ENCODE measurements around the gene GALNS. TPM values are rescaled to one million over a fixed set of nuclear protein-coding genes. Genes with fewer than 3 reads are reported as not detected.

GALNS gene
- total and polyA plus RNA-seq, 2 donors (not counting 1 experiment from before 2014, with no cell fraction given) = 45.5 to 68.4 TPM

- DNase-seq (no peak), ATAC-seq (ENCODE audit: low read depth) (no peak)
- intact Hi-C loops (cut with micrococcal nuclease) = no loop called here
- Mint-ChIP-seq H3K27ac (no peak overlapping the region), H3K4me3 (no peak overlapping the region), H3K27me3 (no peaks in the 10 kb centered on the region), H3K4me1 (no peaks in the 10 kb centered on the region), H3K9me3 (ENCODE audit: insufficient read depth) (no peaks in the 10 kb centered on the region)
- no peak overlapping the region for H3K27ac ChIP-seq (ENCODE audit: low read length in 2 of 2)
- no peaks in the 10 kb centered on the region for H3K9me3 ChIP-seq (ENCODE audit: control extremely low read depth in 1 of 3, control insufficient read depth in 2 of 3, insufficient read depth in 1 of 3, low read length in 2 of 3)
- H3K79me2 ChIP-seq (ENCODE audit: control insufficient read depth, insufficient read depth, low read length) = peaks cover 42% of the 10 kb centered on the region
- 97% methylated on average over 24 of the region's 25 CpGs for WGBS (ENCODE audit: insufficient coverage)
- H2AFZ ChIP-seq (ENCODE audit: insufficient read depth, low read depth, low read length, poor library complexity, severe bottlenecking) = no peak overlapping the region
- POLR2A ChIA-PET = no interaction called here
- peaks cover 0 to 18% of the 10 kb centered on the region in 2 experiments for H3K36me3 ChIP-seq (replicated peaks in 1 of 2; ENCODE audit: control extremely low read depth in 1 of 2, control insufficient read depth in 1 of 2, extremely low read depth in 1 of 2, insufficient read depth in 2 of 2, low read length in 1 of 2)
- H3K9ac ChIP-seq (ENCODE audit: low read length) = no peak overlapping the region
- TF ChIP-seq EZH2 (IDR thresholded peaks at IDR 0.05; ENCODE audit: borderline replicate concordance, insufficient read depth, low read depth, low read length, poor library complexity, severe bottlenecking) = no peak
- TF ChIP-seq, protein P1, sequence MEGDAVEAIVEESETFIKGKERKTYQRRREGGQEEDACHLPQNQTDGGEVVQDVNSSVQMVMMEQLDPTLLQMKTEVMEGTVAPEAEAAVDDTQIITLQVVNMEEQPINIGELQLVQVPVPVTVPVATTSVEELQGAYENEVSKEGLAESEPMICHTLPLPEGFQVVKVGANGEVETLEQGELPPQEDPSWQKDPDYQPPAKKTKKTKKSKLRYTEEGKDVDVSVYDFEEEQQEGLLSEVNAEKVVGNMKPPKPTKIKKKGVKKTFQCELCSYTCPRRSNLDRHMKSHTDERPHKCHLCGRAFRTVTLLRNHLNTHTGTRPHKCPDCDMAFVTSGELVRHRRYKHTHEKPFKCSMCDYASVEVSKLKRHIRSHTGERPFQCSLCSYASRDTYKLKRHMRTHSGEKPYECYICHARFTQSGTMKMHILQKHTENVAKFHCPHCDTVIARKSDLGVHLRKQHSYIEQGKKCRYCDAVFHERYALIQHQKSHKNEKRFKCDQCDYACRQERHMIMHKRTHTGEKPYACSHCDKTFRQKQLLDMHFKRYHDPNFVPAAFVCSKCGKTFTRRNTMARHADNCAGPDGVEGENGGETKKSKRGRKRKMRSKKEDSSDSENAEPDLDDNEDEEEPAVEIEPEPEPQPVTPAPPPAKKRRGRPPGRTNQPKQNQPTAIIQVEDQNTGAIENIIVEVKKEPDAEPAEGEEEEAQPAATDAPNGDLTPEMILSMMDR (IDR thresholded peaks at IDR 0.05) = no peak
- H3K4me3 ChIP-seq (ENCODE audit: control extremely low read depth in 1 of 5, extremely low read depth in 1 of 5, insufficient read depth in 1 of 5, low read depth in 2 of 5, low read length in 4 of 5) = no peak overlapping the region
- H4K20me1 ChIP-seq (ENCODE audit: control insufficient read depth, insufficient read depth, low read length, poor library complexity, severe bottlenecking) = peaks cover 32% of the 10 kb centered on the region
- no peaks in the 10 kb centered on the region for H3K4me1 ChIP-seq (ENCODE audit: control insufficient read depth in 2 of 2, insufficient read depth in 2 of 2, low read length in 2 of 2)
- H3K4me2 ChIP-seq (replicated peaks; ENCODE audit: low read depth, low read length, poor library complexity, severe bottlenecking) = no peak overlapping the region
- CTCF ChIA-PET = no interaction called here
- H3K27me3 ChIP-seq (replicated peaks in 1 of 4; ENCODE audit: control extremely low read depth in 1 of 4, control insufficient read depth in 3 of 4, insufficient read depth in 4 of 4, low read length in 3 of 4) = no peaks in the 10 kb centered on the region
These were observed 13.9 kb downstream of the GALNS start for GRCh38 chr16:88842806-88843205.

- Mint-ChIP-seq H3K4me1 (no peaks in the 10 kb centered on the region), H3K9me3 (ENCODE audit: insufficient read depth) (no peaks in the 10 kb centered on the region), H3K27ac (no peak overlapping the region), H3K4me3 (no peak overlapping the region), H3K27me3 (no peaks in the 10 kb centered on the region)
- intact Hi-C loops (cut with micrococcal nuclease) = no loop called here
- Histone ChIP-seq H3K4me1 (ENCODE audit: control insufficient read depth in 2 of 2, insufficient read depth in 2 of 2, low read length in 2 of 2) (no peaks in the 10 kb centered on the region), H3K4me2 (replicated peaks; ENCODE audit: low read depth, low read length, poor library complexity, severe bottlenecking) (no peak overlapping the region), H4K20me1 (ENCODE audit: control insufficient read depth, insufficient read depth, low read length, poor library complexity, severe bottlenecking) (peaks cover 32% of the 10 kb centered on the region), H3K9me3 (ENCODE audit: control extremely low read depth in 1 of 3, control insufficient read depth in 2 of 3, insufficient read depth in 1 of 3, low read length in 2 of 3) (no peaks in the 10 kb centered on the region), H3K79me2 (ENCODE audit: control insufficient read depth, insufficient read depth, low read length) (peaks cover 38% of the 10 kb centered on the region), H2AFZ (ENCODE audit: insufficient read depth, low read depth, low read length, poor library complexity, severe bottlenecking) (no peak overlapping the region), H3K4me3 (ENCODE audit: control extremely low read depth in 1 of 5, extremely low read depth in 1 of 5, insufficient read depth in 1 of 5, low read depth in 2 of 5, low read length in 4 of 5) (no peak overlapping the region), H3K27me3 (replicated peaks in 1 of 4; ENCODE audit: control extremely low read depth in 1 of 4, control insufficient read depth in 3 of 4, insufficient read depth in 4 of 4, low read length in 3 of 4) (no peaks in the 10 kb centered on the region), H3K27ac (ENCODE audit: low read length in 2 of 2) (no peak overlapping the region), H3K36me3 (replicated peaks in 1 of 2; ENCODE audit: control extremely low read depth in 1 of 2, control insufficient read depth in 1 of 2, extremely low read depth in 1 of 2, insufficient read depth in 2 of 2, low read length in 1 of 2) (peaks cover 0 to 14% of the 10 kb centered on the region in 2 experiments), H3K9ac (ENCODE audit: low read length) (no peak overlapping the region)
- TF ChIP-seq, protein P1 (IDR thresholded peaks at IDR 0.05) = no peak
- TF ChIP-seq EZH2 (IDR thresholded peaks at IDR 0.05; ENCODE audit: borderline replicate concordance, insufficient read depth, low read depth, low read length, poor library complexity, severe bottlenecking) = no peak
- no peak for DNase-seq
- ChIA-PET POLR2A (no interaction called here), CTCF (no interaction called here)
- no peak for ATAC-seq (ENCODE audit: low read depth)
- over 99% methylated on average over 14 of the region's 15 CpGs for WGBS (ENCODE audit: insufficient coverage)
These were observed 14.4 kb downstream of the GALNS start for GRCh38 chr16:88842308-88842756.

Data from B cell (primary cell).